SKM-1 (cell line): ENCODE results near the gene KRTAP3-3.
"Not testable (repeated sequence)": the region's sequence is repeated elsewhere in the genome, so short reads cannot be mapped to it uniquely, and the experiment has no call there.

Source experiments
- DNase-seq: peaks from one replicate; lab custom pipeline; 2025; ENCODE audit not compliant: unreplicated experiment; lab: John Stamatoyannopoulos, UW

KRTAP3-3 gene

DNA sequence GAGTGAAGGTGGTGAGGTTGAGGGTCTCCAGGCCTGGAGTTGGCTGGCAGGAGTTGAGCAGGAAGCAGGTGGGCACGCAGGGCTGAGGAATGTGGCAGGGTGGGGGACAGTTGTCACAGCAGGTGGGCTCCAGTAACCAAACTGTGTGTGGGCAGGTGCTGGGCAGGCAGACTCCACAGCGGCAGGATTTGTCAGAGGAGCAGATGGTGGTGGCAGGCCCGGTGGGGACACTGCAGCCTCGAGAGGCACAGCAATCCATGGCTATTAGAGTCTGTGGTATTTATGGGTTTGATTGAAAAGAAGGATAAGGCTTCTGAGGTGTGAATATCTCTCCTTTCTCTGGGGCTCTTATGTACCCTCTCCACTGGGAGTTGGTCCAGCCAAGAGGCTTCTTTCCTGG, at the start of gene KRTAP3-3:
KRTAP3-3 (minus strand) TSS at position 326 of the 400 bp plus-strand sequence; CDS start at position 259, 67 bp downstream.
- DNase-seq, result no peak

DNA sequence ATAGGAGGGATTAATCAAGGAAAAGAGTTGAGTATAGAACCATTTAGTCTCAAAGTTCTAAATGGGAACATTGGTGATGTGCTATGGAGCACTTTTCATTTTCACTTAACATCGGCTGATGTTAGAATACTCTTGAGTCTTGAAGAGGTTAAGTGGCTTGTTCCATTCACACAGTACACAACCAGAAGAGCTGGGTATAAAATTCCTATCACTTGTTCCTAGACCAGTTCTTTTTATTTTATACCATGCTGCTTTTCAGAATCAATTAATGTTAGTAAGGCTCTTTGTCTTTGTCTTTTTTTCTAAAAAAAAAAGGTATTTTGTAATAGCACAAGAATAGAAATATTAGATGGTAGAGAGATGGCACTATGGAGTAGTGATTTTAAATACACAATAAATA, 49.0 kb upstream of the KRTAP3-3 start:
- DNase-seq, result no peak

DNA sequence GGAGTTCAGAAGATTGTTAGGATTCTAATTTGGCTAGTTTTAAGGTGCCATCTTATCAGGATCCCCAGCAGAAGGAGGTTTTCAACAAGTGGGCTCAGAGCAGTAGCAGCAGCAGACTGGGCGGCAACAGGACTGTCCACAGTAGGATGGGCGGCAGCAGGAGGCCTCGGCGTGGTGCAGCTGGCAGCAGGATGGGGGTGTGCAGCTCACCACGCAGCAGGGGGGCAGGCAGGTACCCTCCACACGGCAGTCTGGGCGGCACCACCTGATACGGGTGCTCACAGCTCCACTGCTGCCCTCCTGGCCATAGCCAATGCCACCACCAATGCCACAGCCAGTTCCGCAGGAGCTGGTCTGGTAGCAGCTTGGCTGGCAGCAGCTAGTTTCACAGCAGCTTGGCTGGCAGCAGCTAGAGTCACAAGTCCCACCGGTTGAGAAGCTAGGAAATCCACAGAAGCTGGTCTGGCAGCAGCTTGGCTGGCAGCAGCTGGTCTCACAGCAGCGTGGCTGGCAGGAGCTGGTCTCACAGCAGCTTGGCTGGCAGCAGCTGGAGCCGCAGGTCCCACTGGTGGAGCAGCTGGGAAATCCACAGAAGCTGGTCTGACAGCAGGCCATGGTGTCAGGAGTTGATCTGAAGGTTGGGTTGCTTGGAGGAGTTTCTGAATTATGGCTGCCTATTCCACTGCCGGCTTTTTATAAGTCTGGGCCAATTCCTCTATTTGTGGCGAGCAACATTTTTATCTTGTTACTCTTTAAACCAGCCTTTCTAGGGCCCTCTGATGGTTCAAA, 47.0 kb upstream of the KRTAP3-3 start, which contains the start of gene KRTAP1-1:
KRTAP1-1 (minus strand) TSS at position 668 of the 789 bp plus-strand sequence; CDS start at position 615, 53 bp downstream.
- DNase-seq, result not testable (repeated sequence)

DNA sequence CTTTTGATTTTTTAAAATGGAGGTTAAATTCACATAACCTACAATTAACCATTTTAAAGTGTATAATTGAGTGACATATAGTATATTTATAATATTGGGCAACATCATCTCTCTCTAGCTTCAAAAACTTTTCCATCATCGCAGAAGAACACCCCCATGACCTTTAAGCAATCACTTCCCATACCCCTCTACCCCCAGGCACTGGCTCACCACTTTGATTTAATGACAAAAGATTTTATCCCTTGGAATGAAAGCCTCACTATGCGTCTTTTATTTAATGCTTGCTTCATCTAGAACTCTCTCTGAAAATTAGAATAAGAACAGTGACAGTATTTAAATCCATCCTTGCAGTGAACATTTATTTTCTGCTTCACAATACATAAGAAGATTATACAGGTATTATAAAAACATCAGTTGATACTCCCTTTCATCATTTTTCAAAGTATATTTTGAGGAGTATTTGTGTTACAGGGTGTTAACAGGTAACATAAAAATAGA, 43.9 kb upstream of the KRTAP3-3 start:
- no peak for DNase-seq

DNA sequence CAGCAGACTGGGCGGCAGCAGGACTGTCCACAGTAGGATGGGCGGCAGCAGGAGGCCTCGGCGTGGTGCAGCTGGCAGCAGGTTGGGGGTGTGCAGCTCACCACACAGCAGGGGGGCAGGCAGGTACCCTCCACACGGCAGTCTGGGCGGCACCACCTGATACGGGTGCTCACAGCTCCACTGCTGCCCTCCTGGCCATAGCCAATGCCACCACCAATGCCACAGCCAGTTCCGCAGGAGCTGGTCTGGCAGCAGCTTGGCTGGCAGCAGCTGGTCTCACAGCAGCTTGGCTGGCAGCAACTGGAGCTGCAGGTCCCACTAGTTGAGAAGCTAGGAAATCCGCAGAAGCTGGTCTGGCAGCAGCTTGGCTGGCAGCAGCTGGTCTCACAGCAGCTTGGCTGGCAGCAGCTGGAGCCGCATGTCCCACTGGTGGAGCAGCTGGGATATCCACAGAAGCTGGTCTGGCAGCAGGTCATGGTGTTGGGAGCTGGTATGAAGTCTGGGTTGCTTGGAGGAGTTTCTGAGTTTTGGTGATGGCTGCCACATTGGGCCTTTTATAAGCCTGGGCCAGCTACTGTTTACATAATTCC, 40.5 kb upstream of the KRTAP3-3 start, which contains the start of gene KRTAP1-3:
KRTAP1-3 (minus strand) TSS at position 529 of the 590 bp plus-strand sequence; CDS start at position 476, 53 bp downstream.
- not testable (repeated sequence) for DNase-seq

DNA sequence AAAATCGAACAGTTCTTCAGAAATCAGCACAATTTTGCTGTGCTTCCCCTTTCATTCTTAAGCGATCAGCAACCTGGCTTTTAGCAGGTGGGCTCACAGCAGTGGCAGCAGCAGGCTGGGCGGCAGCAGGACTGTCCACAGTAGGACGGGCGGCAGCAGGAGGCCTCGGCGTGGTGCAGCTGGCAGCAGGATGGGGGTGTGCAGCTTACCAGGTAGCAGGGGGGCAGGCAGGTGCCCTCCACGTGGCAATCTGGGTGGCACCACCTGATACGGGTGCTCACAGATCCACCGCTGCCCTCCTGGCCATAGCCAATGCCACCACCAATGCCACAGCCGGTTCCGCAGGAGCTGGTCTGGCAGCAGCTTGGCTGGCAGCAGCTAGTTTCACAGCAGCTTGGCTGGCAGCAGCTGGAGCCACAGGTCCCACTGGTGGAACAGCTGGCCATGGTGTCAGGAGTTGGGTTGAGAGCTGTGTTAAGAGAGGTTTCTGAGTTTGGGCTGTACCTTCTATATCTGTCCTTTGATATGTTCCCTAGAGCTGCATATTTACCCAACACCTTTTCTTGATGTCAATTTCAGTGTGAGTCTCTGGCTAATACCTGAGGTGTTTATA, 35.8 kb upstream of the KRTAP3-3 start, which contains the start of gene KRTAP1-4:
KRTAP1-4 (minus strand) TSS at position 563 of the 613 bp plus-strand sequence; CDS start at position 446, 117 bp downstream.
- no peak for DNase-seq

DNA sequence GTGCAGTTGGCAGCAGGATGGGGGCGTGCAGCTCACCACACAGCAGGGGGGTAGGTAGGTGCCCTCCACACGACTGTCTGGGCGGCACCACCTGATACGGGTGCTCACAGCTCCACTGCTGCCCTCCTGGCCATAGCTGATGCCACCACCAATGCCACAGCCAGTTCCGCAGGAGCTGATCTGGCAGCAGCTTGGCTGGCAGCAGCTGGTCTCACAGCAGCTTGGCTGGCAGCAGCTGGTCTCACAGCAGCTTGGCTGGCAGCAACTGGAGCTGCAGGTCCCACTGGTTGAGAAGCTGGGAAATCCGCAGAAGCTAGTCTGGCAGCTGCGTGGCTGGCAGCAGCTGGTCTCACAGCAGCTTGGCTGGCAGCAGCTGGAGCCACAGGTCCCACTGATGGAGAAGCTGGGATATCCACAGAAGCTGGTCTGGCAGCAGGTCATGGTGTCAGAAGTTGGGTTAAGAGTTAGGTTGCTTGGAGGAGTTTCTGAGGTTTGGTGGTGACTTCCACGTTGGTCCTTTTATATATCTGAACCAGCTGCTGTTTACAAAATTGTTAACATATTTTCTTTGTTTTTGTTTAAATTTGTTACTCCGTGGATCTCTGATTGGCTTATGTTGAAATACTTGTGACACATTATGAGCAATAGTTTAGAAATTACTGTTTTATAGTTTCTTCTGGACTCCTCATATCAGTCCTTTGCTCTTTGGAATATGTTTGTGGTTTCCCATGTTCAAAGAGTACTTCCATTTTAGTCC, 32.9 kb upstream of the KRTAP3-3 start, which contains the start of gene KRTAP1-5:
KRTAP1-5 (minus strand) TSS at position 494 of the 757 bp plus-strand sequence; CDS start at position 441, 53 bp downstream.
- no peak for DNase-seq

DNA sequence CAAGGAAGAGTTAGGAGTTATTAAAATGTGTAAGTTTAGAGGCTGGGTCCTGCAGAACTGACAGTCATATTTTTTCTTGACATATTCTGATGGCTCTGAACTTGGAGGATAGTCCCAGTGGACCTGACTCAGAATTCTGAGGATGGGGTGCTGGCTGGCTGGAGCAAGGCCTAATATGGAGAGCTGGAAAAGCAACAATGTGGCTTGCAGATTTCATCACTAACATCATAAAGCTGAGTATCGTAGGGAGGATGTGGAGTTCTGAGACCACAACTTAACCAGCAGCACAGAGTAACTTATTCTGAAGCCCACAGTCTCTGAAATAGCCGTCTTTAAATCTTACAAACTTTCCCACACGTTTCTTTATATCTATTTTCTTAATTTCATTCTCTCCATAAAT, 30.7 kb upstream of the KRTAP3-3 start:
- DNase-seq, result no peak

DNA sequence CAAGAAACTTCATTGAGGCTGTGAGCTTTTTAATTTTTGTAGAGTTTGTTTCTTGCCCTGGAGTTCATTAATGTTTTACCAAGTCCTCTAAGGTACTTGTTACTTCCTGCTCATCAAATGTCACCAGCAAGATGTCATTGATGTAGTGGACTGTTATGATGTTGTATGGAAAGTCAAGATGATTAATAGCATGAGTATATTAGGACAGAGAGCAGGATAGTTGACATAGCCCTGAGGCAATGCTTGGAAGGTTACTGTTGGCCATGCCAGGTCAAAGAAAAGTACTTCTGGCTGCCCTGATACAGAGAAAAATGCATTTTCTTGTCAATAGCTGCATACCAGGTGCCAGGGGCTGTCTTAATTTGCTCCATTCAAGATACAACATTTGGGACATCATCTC, 26.4 kb upstream of the KRTAP3-3 start:
- no peak for DNase-seq

DNA sequence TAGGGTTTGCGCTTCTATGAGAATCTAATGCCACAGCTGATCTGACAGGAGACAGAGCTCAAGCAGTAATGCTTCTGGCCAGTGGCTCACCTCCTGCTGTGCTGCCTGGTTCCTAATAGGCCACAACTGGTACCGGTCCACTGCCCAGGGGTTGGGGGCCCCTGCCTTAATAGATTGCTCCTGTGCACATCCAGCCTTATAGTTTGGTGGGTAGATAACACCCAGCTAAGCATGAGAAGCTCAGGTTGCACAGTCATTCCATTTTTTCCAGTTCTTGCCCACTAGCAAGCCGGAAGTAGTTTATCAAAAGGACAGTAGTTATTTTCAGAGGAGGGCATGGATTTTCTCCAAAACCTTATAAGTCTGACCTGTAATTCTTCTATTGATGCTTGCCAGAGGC, 25.5 kb upstream of the KRTAP3-3 start:
- no peak for DNase-seq

DNA sequence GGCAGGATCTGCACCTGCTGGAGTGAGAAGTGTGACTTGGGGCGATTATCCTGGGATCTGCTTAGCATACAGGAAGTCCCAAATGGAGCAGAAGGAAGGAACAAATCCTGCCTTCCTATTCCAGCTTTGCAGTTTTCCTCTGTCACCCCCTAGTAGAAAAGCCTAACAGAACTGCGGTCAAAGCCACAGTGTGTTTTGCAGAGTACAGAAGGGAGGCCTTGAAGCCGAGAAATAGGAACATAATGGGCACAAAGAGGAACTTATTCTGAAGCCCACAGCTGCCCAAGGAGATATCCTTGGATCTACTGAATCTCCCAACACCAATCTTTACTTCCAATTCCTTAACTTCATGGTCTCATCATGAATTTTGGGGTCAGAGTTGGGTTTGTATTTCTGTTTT, 24.6 kb upstream of the KRTAP3-3 start:
- DNase-seq, result no peak

DNA sequence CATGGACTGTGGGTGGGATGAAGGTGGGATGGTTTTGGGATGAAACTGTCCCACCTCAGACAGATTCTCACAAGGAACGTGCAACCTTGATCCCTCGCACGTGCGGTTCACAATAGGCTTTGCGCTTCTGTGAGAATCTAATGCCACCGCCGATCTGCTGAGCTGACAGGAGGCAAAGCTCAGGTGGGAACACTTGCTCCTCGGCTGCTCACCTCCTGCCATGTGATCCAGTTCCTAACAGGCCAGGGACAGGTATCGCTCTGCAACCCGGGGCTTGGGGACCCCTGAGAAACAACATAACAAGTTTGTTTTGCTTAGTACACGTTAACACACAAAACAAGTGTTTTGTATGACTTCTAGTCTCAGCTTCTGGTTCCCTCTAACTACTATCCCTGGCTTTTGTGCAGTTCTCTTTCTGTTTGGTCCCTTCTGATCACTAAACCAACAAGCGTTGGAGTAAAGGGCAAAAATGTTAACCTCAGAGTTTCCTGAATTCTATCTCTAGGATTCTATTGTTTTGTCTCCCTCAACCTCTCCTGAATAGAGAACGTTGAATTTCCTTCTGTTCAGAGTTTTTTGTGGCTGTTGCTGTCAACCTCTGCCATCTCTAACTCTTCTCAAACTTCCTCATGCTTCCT, 22.7 kb upstream of the KRTAP3-3 start:
- DNase-seq, result no peak

DNA sequence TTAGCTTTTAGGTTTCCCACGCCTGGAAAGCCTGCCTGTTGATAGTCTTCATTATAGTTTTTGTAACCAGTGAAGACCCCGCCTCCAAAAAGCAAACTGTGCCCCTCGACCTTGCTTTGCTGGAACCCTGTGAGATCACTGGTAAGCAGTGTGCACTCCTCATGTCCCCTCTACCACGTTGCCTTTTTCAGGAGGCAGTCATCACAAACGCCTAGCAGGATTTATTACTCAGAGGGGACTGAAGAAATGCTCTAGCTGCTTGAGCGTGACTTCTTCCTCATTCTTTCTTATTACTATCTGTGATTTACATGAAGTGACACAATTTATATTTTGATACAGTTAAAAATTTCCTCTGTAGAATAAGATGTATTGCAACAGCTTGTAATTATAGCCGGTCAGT, 21.5 kb upstream of the KRTAP3-3 start:
- no peak for DNase-seq

DNA sequence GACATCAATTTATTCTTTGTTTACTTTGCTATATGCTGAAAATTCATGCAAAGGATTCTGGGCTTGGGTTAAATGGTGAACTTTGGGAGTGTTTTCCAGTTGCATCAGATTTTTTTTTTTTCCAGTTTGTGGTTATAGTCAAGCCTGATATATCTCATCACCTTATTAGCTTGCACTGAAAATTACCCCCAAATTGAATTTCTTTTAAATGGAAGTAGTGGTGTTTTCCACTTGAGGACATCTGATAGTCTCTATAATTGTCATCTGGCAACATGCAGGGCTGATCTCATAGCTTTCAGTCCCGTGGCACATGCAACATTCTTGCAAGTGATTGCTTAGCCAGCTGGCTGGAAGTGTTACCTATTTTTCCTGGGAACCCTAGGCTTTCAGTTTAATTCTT, 19.6 kb upstream of the KRTAP3-3 start:
- DNase-seq, result no peak

DNA sequence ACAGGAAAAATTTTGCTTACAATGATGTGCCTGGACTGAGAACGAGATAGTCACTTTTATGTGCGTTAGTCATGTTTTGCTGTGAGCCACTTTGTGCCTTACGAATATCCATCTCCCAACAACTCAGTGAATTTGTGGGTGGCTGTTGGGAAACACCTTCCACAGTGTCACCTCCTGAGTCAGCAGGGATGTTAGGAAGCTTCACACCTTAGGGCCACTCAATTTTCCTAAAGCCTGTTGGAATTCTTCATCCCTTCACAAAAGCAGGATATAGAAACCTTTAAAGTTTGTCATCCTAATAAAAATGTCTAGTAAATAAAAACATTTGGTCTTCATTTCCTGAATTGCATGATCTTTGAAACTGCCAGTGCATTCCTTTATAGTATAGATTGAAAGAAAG, 19.2 kb upstream of the KRTAP3-3 start:
- no peak for DNase-seq

DNA sequence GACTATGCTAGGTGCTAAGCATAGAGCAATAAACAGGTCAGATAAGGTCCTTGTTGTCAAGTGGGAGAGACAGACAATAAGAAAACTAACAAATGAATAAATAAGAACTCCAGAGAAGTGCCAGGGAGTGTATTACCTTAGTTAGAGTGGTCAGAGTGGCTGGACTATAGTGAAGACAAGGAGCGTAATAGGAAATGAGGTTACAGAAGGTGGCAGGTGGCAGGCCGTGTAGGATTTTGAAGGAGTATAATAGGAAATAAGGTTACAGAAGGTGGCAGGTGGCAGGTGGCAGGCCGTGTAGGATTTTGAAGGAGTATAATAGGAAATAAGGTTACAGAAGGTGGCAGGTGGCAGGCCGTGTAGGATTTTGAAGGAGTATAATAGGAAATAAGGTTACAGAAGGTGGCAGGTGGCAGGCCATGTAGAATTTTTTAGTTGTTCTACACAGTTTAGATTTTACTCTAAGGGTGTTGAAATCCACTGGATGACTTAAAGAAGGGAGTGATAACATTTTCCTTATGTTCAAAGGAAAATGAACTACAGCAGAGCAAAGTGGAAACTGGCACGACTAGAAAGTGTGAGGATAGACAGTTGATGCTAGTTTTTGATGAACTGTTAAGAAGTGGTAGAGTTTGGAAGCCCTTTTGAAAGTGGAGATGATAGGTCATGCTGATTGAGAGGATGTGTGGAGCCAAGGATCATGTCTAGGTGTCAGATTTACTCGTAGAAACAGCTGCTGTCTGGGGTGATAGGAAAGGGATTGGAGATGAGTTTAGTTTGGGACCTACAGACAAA, 18.6 kb upstream of the KRTAP3-3 start:
- no peak for DNase-seq

DNA sequence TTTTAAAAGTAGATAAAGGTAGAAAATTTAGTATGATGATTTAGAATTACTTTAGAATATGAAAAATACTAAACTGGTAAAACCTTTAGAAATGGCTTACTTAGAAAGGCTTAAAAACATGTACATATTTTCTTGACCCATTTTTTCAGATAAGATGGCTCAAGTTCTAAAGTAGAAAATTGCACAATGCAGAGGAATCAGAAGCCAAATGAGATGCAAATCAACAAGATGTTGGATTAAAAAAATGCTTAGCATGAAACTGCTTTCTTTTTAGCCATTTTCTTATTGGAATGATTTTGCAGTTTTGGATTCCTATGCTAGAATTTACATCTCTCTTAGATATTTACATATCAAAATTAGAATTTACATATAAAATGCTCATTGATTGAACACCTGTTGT, 16.5 kb upstream of the KRTAP3-3 start:
- DNase-seq, result no peak

DNA sequence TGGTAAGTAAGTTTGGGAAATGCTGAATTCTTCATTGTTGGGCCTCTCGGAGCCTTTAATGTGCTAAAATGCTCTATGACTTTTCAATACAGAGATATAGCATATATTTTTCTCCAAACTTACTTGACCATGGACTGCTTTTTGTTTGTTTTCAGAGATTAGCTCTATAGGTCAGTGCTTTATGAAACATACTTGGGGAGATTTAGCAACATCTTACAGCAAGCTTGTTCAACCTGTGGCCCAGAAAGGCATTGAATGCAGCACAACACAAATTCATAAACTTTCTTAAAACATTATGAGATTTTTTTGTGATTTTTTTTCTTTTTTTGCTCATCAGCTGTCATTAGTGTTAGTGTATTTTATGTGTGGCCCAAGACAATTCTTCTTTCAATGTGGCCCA, 16.0 kb upstream of the KRTAP3-3 start:
- DNase-seq, result no peak

DNA sequence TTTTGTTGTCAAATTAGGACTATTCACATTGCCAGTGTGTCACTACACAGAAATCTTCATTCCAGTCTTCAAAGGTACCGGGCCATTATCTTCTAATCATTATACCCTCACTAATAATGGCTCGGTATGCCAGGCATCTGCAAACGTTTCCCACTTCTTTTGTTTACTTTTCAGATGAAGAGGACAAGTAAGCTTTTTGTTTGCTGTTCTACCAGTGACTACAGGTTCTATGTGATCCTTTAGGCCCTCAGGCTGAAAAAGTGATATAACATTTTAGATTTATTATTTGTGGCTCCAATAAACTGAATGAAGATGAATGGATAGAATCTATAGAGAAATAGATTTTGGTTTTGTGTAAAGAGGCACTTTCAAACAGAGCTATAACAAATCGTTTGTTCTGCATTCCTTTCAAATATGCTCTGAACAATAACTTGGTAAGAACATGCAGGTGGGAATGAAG, 15.4 kb upstream of the KRTAP3-3 start:
- no peak for DNase-seq
